Loucy (cell line): Measurements from ENCODE around the gene TSHZ2.

Experiments
- H2AFZ ChIP-seq: fragments of 200-600 bp; sonication (generic); 2 replicates; pipeline ENCODE4 v1.6.0; 2016; ENCODE audit warnings: antibody characterized with exemption, mild to moderate bottlenecking, low read length, moderate library complexity
- H3F3A ChIP-seq: fragments of 200-600 bp; 2 replicates; pipeline ENCODE4 v1.6.0; 2016; ENCODE audit warnings: antibody characterized with exemption, low read depth, mild to moderate bottlenecking
- H3K27me3 ChIP-seq: fragments of 200-600 bp; sonication (generic); 2 replicates; pipeline ENCODE4 v1.6.1; 2014; ENCODE audit warnings: low read length, mild to moderate bottlenecking; ENCODE audit not compliant: insufficient read depth, poor library complexity, severe bottlenecking
- H3K36me3 ChIP-seq: fragments of 200-600 bp; sonication (generic); 2 replicates; pipeline ENCODE4 v1.6.1; 2016; ENCODE audit warnings: low read length; ENCODE audit not compliant: insufficient read depth
- H3K4me1 ChIP-seq: fragments of 200-600 bp; sonication (generic); 2 replicates; pipeline ENCODE4 v1.5.1; 2014; ENCODE audit warnings: low read length, mild to moderate bottlenecking; ENCODE audit not compliant: insufficient read depth, poor library complexity, severe bottlenecking
- H3K4me2 ChIP-seq: fragments of 200-600 bp; sonication (generic); 2 replicates; pipeline ENCODE4 v1.6.0; 2014; ENCODE audit warnings: antibody characterized with exemption, low read length, low read depth, mild to moderate bottlenecking; ENCODE audit not compliant: poor library complexity, severe bottlenecking
- H3K4me3 ChIP-seq: fragments of 200-600 bp; sonication (generic); 2 replicates; pipeline ENCODE4 v1.5.1; 2014; ENCODE audit warnings: low read length, mild to moderate bottlenecking, mixed read lengths; ENCODE audit not compliant: poor library complexity, severe bottlenecking
- H3K79me2 ChIP-seq: fragments of 200-600 bp; sonication (generic); 2 replicates; pipeline ENCODE4 v1.6.1; 2014; ENCODE audit warnings: low read length; ENCODE audit not compliant: insufficient read depth
- H3K9ac ChIP-seq: fragments of 200-600 bp; sonication (generic); 2 replicates; pipeline ENCODE4 v1.6.0; 2014; ENCODE audit warnings: mild to moderate bottlenecking, low read depth, low read length, moderate library complexity; ENCODE audit not compliant: poor library complexity, severe bottlenecking
- H3K9me2 ChIP-seq: fragments of 200-600 bp; sonication (generic); replicated peaks from 2 replicates; pipeline ENCODE4 v1.6.1; 2016; ENCODE audit warnings: low read depth, low read length, mixed read lengths
- H3K9me3 ChIP-seq: fragments of 200-600 bp; sonication (generic); 2 replicates; pipeline ENCODE4 v1.6.1; 2014; ENCODE audit warnings: mild to moderate bottlenecking, antibody characterized with exemption, low read length, low read depth; ENCODE audit not compliant: insufficient read depth
- H4K20me1 ChIP-seq: fragments of 200-600 bp; sonication (generic); 2 replicates; pipeline ENCODE4 v1.6.0; 2014; ENCODE audit warnings: antibody characterized with exemption, low read length, mild to moderate bottlenecking; ENCODE audit not compliant: insufficient read depth, poor library complexity, severe bottlenecking
- EZH2phosphoT487 ChIP-seq: fragments of 200-600 bp; IDR thresholded peaks from 2 replicates; pipeline ENCODE4 v1.6.1; 2018; ENCODE audit warnings: antibody characterized with exemption, mild to moderate bottlenecking, moderate library complexity, borderline replicate concordance
- TF ChIP-seq, protein P1 (sequence below): fragments of 200-600 bp; sonication (generic); conservative IDR thresholded peaks from 2 replicates; pipeline ENCODE4 v1.5.1; 2014; ENCODE audit warnings: mild to moderate bottlenecking, antibody characterized with exemption, low read length

TSHZ2 gene

DNA sequence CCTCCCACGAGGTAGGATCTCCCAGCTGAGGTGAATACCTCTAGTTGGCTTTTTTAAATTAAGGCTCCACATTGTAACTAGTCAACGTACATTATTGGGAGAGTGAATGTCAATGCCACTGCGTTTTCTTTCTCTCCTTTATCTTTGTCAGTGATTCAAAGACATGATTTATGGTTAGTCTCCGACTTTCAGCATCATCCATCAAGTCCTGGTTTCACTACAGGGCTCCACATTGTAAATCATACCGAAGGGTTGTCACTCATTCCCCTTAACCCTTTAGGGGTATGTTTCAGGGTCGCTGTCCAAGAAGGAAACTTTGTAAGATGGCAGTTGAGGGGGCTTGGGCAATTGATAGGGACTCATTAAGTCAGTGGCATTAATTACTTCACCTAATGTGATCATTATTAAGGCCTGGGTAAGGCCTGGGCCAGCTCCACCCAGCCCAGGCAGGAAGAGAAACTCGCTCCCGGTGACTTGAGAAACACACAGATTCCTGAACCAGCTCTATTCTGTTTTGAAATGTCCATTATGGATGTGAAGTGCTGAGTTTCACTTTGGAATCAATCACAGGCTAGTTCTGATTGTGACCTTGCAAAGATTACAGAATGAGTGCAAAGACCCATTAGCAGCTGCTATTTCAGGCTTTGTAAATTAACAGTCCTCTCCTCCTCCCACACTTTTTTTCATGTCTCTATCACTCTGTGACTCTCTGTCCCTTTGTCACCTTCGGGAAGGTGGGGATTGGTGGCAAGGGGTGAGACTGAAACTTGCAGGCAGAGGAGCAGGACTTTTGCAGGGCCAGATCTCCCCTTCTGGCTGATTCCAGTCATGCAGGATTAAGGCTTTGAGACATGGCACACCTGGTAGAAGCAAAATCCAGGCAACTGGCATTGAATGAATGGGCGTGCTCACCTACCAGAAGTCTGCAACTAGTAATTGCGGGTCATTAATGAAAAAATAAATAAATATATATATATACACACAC lies 222.4 kb downstream of the TSHZ2 start:
- no peaks in the 10 kb centered on the region for H3K27me3 ChIP-seq
- no peaks in the 10 kb centered on the region for H3K9me2 ChIP-seq
- no peaks in the 10 kb centered on the region for H3K9me3 ChIP-seq
- H2AFZ ChIP-seq = no peak overlapping the region
- no peak overlapping the region for H3K9ac ChIP-seq
- H4K20me1 ChIP-seq = no peaks in the 10 kb centered on the region
- H3F3A ChIP-seq = no peaks in the 10 kb centered on the region
- H3K4me1 ChIP-seq = no peaks in the 10 kb centered on the region
- H3K79me2 ChIP-seq = no peaks in the 10 kb centered on the region
- no peak overlapping the region for H3K4me2 ChIP-seq
- H3K4me3 ChIP-seq = no peak overlapping the region
- TF ChIP-seq, protein P1, sequence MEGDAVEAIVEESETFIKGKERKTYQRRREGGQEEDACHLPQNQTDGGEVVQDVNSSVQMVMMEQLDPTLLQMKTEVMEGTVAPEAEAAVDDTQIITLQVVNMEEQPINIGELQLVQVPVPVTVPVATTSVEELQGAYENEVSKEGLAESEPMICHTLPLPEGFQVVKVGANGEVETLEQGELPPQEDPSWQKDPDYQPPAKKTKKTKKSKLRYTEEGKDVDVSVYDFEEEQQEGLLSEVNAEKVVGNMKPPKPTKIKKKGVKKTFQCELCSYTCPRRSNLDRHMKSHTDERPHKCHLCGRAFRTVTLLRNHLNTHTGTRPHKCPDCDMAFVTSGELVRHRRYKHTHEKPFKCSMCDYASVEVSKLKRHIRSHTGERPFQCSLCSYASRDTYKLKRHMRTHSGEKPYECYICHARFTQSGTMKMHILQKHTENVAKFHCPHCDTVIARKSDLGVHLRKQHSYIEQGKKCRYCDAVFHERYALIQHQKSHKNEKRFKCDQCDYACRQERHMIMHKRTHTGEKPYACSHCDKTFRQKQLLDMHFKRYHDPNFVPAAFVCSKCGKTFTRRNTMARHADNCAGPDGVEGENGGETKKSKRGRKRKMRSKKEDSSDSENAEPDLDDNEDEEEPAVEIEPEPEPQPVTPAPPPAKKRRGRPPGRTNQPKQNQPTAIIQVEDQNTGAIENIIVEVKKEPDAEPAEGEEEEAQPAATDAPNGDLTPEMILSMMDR = no peak
- no peaks in the 10 kb centered on the region for H3K36me3 ChIP-seq

DNA sequence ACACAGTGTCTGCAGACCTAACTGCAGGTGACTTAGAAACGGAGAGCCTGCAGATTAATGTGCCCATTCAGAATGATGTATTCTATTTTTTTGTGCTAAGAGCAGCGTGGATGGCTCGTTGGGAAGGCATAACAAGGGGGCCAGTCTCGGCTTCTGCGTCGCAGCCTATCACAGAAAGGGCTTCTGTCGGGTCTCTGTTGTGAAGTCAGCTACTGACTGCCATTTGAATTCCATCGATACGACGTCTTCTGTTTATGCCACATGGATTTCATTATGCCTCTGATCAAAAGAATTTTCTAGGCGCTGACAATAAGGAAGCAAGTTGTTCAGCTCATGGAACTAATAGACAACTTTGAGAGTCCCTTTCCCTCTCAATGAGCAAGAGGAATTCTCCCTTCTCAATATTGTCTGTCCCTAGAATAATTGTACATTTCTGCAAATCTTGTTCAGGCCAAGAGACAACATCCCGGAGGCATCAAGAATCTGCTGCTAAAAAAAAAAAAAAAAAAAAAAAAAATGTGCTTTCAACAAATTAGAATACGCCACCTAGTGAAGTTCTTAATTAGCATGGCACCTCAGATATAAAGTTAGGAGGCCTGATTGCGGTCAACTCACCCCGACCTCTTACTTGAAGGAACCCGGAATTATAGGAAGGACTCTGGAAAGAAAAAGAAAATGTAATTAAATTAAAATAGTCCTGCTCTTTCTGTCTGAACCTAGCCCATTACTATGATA lies 223.9 kb downstream of the TSHZ2 start:
- Histone ChIP-seq H3K36me3 (no peaks in the 10 kb centered on the region), H3K4me1 (no peaks in the 10 kb centered on the region), H3F3A (no peaks in the 10 kb centered on the region), H2AFZ (no peak overlapping the region), H3K9ac (no peak overlapping the region), H3K79me2 (no peaks in the 10 kb centered on the region), H3K27me3 (no peaks in the 10 kb centered on the region), H3K4me3 (no peak overlapping the region), H3K4me2 (no peak overlapping the region), H4K20me1 (no peaks in the 10 kb centered on the region), H3K9me2 (no peaks in the 10 kb centered on the region), H3K9me3 (no peaks in the 10 kb centered on the region)
- TF ChIP-seq, protein P1 = no peak
- no peak for TF ChIP-seq EZH2phosphoT487

DNA sequence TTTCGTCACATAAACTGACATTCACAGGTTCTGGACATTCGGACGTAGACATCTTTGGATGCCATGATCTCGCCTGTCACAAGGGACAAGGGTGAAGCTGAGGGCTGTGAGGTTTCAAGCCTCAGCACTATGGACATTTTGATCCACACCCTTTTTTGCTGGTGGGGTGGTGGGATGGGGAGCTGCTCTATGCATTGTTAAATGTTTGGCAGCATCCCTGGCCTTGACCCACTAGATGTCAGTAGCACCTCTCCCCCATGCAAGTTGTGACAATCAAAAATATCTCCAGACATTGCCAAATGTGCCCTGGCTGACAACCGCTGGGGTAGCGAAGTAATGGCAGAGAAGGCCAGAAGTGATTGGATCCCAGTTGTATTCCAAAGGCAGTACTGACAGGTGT lies 229.4 kb downstream of the TSHZ2 start:
- TF ChIP-seq, protein P1 = no peak
- TF ChIP-seq EZH2phosphoT487 = no peak
- Histone ChIP-seq H3K9me2 (no peaks in the 10 kb centered on the region), H3K9ac (no peak overlapping the region)

More for the DNA sequence above, 229.4 kb downstream of the TSHZ2 start:
- H3K4me3 ChIP-seq = no peak overlapping the region
- H3K9me3 ChIP-seq = no peaks in the 10 kb centered on the region
- H3K4me1 ChIP-seq = no peaks in the 10 kb centered on the region
- no peaks in the 10 kb centered on the region for H3K27me3 ChIP-seq
- H3K4me2 ChIP-seq = no peak overlapping the region
- no peaks in the 10 kb centered on the region for H3F3A ChIP-seq
- no peaks in the 10 kb centered on the region for H3K36me3 ChIP-seq
- no peaks in the 10 kb centered on the region for H3K79me2 ChIP-seq
- H2AFZ ChIP-seq = no peak overlapping the region
- H4K20me1 ChIP-seq = no peaks in the 10 kb centered on the region
